ENCODE data around the gene SCAPER.

The SCAPER gene

GRCh38 chr15:76664895-76665294 is 240.2 kb downstream of the SCAPER start:
- DNase-seq, result no peak

GRCh38 chr15:76664411-76664810 is 240.7 kb downstream of the SCAPER start:
- DNase-seq, result no peak

- no peak for DNase-seq
These were observed 241.6 kb downstream of the SCAPER start for GRCh38 chr15:76663529-76663928.

- DNase-seq, result peak; percentile 0
These were observed 256.3 kb downstream of the SCAPER start for GRCh38 chr15:76648732-76649444.

GRCh38 chr15:76647612-76648011 is 257.5 kb downstream of the SCAPER start:
- DNase-seq, result no peak

- DNase-seq, result no peak
These were observed 260.5 kb downstream of the SCAPER start for GRCh38 chr15:76644646-76645045.

- no peak for DNase-seq
These were observed 262.5 kb downstream of the SCAPER start for GRCh38 chr15:76642671-76643070.

- no peak for DNase-seq
These were observed 268.0 kb downstream of the SCAPER start for GRCh38 chr15:76637166-76637565.

GRCh38 chr15:76636059-76636458 is 269.1 kb downstream of the SCAPER start:
- DNase-seq, result no peak

- no peak for DNase-seq
These were observed 278.5 kb downstream of the SCAPER start for GRCh38 chr15:76626611-76627010.

- no peak for DNase-seq
These were observed 279.9 kb downstream of the SCAPER start for GRCh38 chr15:76625267-76625666.

- no peak for DNase-seq
These were observed 290.4 kb downstream of the SCAPER start for GRCh38 chr15:76614725-76615124.

- no peak for DNase-seq
These were observed 316.1 kb downstream of the SCAPER start for GRCh38 chr15:76588811-76589747.

- DNase-seq, result no peak
These were observed 319.6 kb downstream of the SCAPER start for GRCh38 chr15:76585576-76585897.

- DNase-seq, result no peak
These were observed 320.1 kb downstream of the SCAPER start for GRCh38 chr15:76584868-76585575.

- DNase-seq, result no peak
These were observed 322.6 kb downstream of the SCAPER start for GRCh38 chr15:76582550-76582949.

GRCh38 chr15:76577879-76578512 is 327.1 kb downstream of the SCAPER start:
- no peak for DNase-seq

- no peak for DNase-seq
These were observed 328.4 kb downstream of the SCAPER start for GRCh38 chr15:76576523-76577279.

GRCh38 chr15:76575679-76576078 is 329.5 kb downstream of the SCAPER start:
- no peak for DNase-seq

GRCh38 chr15:76575274-76575673 is 329.9 kb downstream of the SCAPER start:
- DNase-seq, result no peak

- DNase-seq, result no peak
These were observed 332.2 kb downstream of the SCAPER start for GRCh38 chr15:76572983-76573314.

- DNase-seq, result no peak
These were observed 338.9 kb downstream of the SCAPER start for GRCh38 chr15:76566276-76566675.
